ENCODE measurements around the gene FDX1. TPM values are rescaled to one million over a fixed set of nuclear protein-coding genes. Genes with fewer than 3 reads are reported as not detected.

The FDX1 gene
- total and polyA plus RNA-seq, 4 donors: 11.0 to 16.2 (median 14.5) TPM

DNA sequence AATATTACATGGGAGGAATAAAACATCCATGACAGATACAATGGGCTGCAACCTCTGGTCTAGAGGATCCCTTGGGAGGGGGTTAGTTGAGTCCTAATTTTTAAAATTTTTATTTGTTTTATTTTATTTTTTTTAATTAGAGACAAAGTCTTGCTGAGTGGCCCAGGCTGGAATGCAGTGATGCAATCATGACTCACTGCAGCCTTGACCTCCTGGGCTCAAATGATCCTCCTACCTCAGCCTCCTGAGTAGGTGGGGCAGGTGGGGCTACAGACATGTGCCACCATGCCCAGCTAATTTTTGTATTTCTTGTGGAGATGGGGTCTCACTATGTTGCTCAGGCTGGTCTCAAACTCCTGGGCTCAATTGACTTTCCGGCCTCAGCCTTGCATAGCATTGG, 43.1 kb downstream of the FDX1 start:
- Histone ChIP-seq H3K36me3 (ENCODE audit: control insufficient read depth in 4 of 4, insufficient read depth in 4 of 4, low read length in 4 of 4) (no peaks in the 10 kb centered on the region), H3K4me1 (ENCODE audit: control insufficient read depth in 5 of 5, insufficient read depth in 5 of 5, low read length in 5 of 5) (peaks cover 0 to 52% (median 19%) of the 10 kb centered on the region in 5 donors), H3K27me3 (ENCODE audit: control insufficient read depth in 3 of 3, insufficient read depth in 3 of 3, low read length in 2 of 3) (no peaks in the 10 kb centered on the region), H3K9me3 (ENCODE audit: control insufficient read depth in 4 of 4, insufficient read depth in 3 of 4, low read length in 3 of 4) (no peaks in the 10 kb centered on the region), H3K4me3 (no peak overlapping the region), H3K27ac (ENCODE audit: low read depth in 1 of 2, low read length in 1 of 2) (no peak overlapping the region), H3K9ac (ENCODE audit: insufficient read depth in 1 of 2, low read length in 2 of 2) (no peak overlapping the region)
- WGBS, 2 donors: 100% methylated on average over 1 of the region's 1 CpG
- ATAC-seq (ENCODE audit: insufficient read depth, low FRiP score): no peak
- TF ChIP-seq, protein P1, sequence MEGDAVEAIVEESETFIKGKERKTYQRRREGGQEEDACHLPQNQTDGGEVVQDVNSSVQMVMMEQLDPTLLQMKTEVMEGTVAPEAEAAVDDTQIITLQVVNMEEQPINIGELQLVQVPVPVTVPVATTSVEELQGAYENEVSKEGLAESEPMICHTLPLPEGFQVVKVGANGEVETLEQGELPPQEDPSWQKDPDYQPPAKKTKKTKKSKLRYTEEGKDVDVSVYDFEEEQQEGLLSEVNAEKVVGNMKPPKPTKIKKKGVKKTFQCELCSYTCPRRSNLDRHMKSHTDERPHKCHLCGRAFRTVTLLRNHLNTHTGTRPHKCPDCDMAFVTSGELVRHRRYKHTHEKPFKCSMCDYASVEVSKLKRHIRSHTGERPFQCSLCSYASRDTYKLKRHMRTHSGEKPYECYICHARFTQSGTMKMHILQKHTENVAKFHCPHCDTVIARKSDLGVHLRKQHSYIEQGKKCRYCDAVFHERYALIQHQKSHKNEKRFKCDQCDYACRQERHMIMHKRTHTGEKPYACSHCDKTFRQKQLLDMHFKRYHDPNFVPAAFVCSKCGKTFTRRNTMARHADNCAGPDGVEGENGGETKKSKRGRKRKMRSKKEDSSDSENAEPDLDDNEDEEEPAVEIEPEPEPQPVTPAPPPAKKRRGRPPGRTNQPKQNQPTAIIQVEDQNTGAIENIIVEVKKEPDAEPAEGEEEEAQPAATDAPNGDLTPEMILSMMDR (IDR thresholded peaks at IDR 0.05; ENCODE audit: control extremely low read depth, extremely low read depth): no peak
- no peak for DNase-seq

DNA sequence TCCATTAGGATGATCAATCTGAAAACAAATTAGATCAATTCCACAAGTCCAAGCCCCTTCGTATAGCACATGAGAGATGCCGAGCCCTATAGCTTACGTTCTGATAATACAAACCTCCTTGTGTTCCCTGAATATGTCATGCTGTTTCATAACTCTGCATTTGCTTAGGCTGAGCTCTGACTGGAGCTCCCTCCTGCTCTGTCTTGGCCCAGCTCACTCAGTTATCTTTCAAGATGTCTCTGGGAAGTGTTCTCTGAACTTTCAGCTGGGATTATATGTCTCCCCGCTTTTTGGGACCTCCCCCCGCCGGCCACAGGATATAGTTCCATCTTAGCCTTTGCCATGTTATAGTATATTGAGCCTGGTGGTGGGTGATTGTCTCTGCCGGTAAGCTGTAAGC, 44.0 kb downstream of the FDX1 start:
- peak in 2 of 3 donors; percentile 62 to 88 for DNase-seq
- Histone ChIP-seq H3K27ac (ENCODE audit: low read depth in 1 of 2, low read length in 1 of 2) (no peak overlapping the region), H3K4me3 (no peak overlapping the region), H3K9ac (ENCODE audit: insufficient read depth in 1 of 2, low read length in 2 of 2) (peak overlapping the region in 1 of 2 donors; percentile 64), H3K36me3 (ENCODE audit: control insufficient read depth in 4 of 4, insufficient read depth in 4 of 4, low read length in 4 of 4) (no peaks in the 10 kb centered on the region), H3K4me1 (ENCODE audit: control insufficient read depth in 5 of 5, insufficient read depth in 5 of 5, low read length in 5 of 5) (peaks cover 0 to 44% (median 17%) of the 10 kb centered on the region in 5 donors), H3K9me3 (ENCODE audit: control insufficient read depth in 4 of 4, insufficient read depth in 3 of 4, low read length in 3 of 4) (no peaks in the 10 kb centered on the region), H3K27me3 (ENCODE audit: control insufficient read depth in 3 of 3, insufficient read depth in 3 of 3, low read length in 2 of 3) (no peaks in the 10 kb centered on the region)
- 81 to 87% methylated on average over 7 of the region's 7 CpGs for WGBS, 2 donors
- peak; percentile 23 for ATAC-seq (ENCODE audit: insufficient read depth, low FRiP score)
- TF ChIP-seq, protein P1 (IDR thresholded peaks at IDR 0.05; ENCODE audit: control extremely low read depth, extremely low read depth): no peak

GRCh38 chr11:110474578-110474977, 44.8 kb downstream of the FDX1 start:
- TF ChIP-seq, protein P1 (IDR thresholded peaks at IDR 0.05; ENCODE audit: control extremely low read depth, extremely low read depth): no peak
- no peaks in the 10 kb centered on the region for H3K36me3 ChIP-seq (ENCODE audit: control insufficient read depth in 4 of 4, insufficient read depth in 4 of 4, low read length in 4 of 4)
- 85 to 98% methylated on average over 1 of the region's 1 CpG for WGBS, 2 donors
- peaks cover 0 to 38% (median 20%) of the 10 kb centered on the region in 5 donors for H3K4me1 ChIP-seq (ENCODE audit: control insufficient read depth in 5 of 5, insufficient read depth in 5 of 5, low read length in 5 of 5)
- DNase-seq: no peak
- H3K27me3 ChIP-seq (ENCODE audit: control insufficient read depth in 3 of 3, insufficient read depth in 3 of 3, low read length in 2 of 3): no peaks in the 10 kb centered on the region
- H3K27ac ChIP-seq (ENCODE audit: low read depth in 1 of 2, low read length in 1 of 2): no peak overlapping the region
- no peaks in the 10 kb centered on the region for H3K9me3 ChIP-seq (ENCODE audit: control insufficient read depth in 4 of 4, insufficient read depth in 3 of 4, low read length in 3 of 4)
- H3K4me3 ChIP-seq: no peak overlapping the region
- no peak for ATAC-seq (ENCODE audit: insufficient read depth, low FRiP score)
- H3K9ac ChIP-seq (ENCODE audit: insufficient read depth in 1 of 2, low read length in 2 of 2): no peak overlapping the region

DNA sequence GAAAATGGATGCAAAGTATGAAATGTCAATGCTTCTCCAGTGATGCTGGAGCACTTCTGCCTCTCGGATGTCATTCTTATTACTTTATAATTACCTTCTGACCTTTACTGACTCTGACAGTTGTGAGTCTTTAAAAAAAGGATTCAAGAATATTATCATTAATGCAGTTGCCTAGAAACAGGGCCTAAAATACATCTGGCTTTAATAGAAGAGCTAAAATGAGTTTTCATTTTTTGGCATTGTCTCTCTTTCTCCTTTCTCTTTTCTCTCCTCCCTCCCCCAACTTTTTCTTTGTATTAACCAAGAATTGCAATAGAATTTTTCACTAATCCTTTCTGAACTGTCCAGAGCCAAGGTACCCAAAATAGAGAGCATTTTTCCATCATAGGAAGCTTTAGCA, 45.9 kb downstream of the FDX1 start:
- no peaks in the 10 kb centered on the region for H3K36me3 ChIP-seq (ENCODE audit: control insufficient read depth in 4 of 4, insufficient read depth in 4 of 4, low read length in 4 of 4)
- H3K4me3 ChIP-seq: no peak overlapping the region
- H3K27me3 ChIP-seq (ENCODE audit: control insufficient read depth in 3 of 3, insufficient read depth in 3 of 3, low read length in 2 of 3): no peaks in the 10 kb centered on the region
- ATAC-seq (ENCODE audit: insufficient read depth, low FRiP score): no peak
- peaks cover 0 to 31% (median 24%) of the 10 kb centered on the region in 5 donors for H3K4me1 ChIP-seq (ENCODE audit: control insufficient read depth in 5 of 5, insufficient read depth in 5 of 5, low read length in 5 of 5)
- no peak overlapping the region for H3K27ac ChIP-seq (ENCODE audit: low read depth in 1 of 2, low read length in 1 of 2)
- peak in 1 of 3 donors; percentile 31 for DNase-seq
- TF ChIP-seq, protein P1 (IDR thresholded peaks at IDR 0.05; ENCODE audit: control extremely low read depth, extremely low read depth): no peak
- no peak overlapping the region for H3K9ac ChIP-seq (ENCODE audit: insufficient read depth in 1 of 2, low read length in 2 of 2)
- WGBS, 2 donors: 84 to 89% methylated on average over 1 of the region's 1 CpG
- H3K9me3 ChIP-seq (ENCODE audit: control insufficient read depth in 4 of 4, insufficient read depth in 3 of 4, low read length in 3 of 4): no peaks in the 10 kb centered on the region
